Measurements from ENCODE around the gene TTC7B. TPM values are rescaled to one million over a fixed set of nuclear protein-coding genes. Genes with fewer than 3 reads are reported as not detected.

TTC7B gene
- total RNA-seq, 1 donor from 2014 or later = 82.6 TPM

GRCh38 chr14:90692826-90693225, 123.4 kb downstream of the TTC7B start:
- DNase-seq (ENCODE audit: low read depth) = no peak
- no peak overlapping the region for H3K4me3 ChIP-seq (ENCODE audit: low read depth, low read length)
- TF ChIP-seq CTCF (conservative IDR thresholded peaks at IDR 0.05; ENCODE audit: low read depth, low read length) = no peak

GRCh38 chr14:90692061-90692460, 124.2 kb downstream of the TTC7B start:
- TF ChIP-seq CTCF (conservative IDR thresholded peaks at IDR 0.05; ENCODE audit: low read depth, low read length) = no peak
- no peak overlapping the region for H3K4me3 ChIP-seq (ENCODE audit: low read depth, low read length)
- DNase-seq (ENCODE audit: low read depth) = no peak

- H3K4me3 ChIP-seq (ENCODE audit: low read depth, low read length) = no peak overlapping the region
- DNase-seq (ENCODE audit: low read depth) = no peak
- no peak for TF ChIP-seq CTCF (conservative IDR thresholded peaks at IDR 0.05; ENCODE audit: low read depth, low read length)
Observed at GRCh38 chr14:90691627-90692026, 124.6 kb downstream of the TTC7B start.

GRCh38 chr14:90687680-90688079, 128.6 kb downstream of the TTC7B start:
- H3K4me3 ChIP-seq (ENCODE audit: low read depth, low read length) = no peak overlapping the region
- TF ChIP-seq CTCF (conservative IDR thresholded peaks at IDR 0.05; ENCODE audit: low read depth, low read length) = no peak
- DNase-seq (ENCODE audit: low read depth) = no peak

- TF ChIP-seq CTCF (conservative IDR thresholded peaks at IDR 0.05; ENCODE audit: low read depth, low read length) = no peak
- DNase-seq (ENCODE audit: low read depth) = no peak
- H3K4me3 ChIP-seq (ENCODE audit: low read depth, low read length) = no peak overlapping the region
Observed at GRCh38 chr14:90682615-90683014, 133.6 kb downstream of the TTC7B start.

- no peak overlapping the region for H3K4me3 ChIP-seq (ENCODE audit: low read depth, low read length)
- TF ChIP-seq CTCF (conservative IDR thresholded peaks at IDR 0.05; ENCODE audit: low read depth, low read length) = no peak
- DNase-seq (ENCODE audit: low read depth) = no peak
Observed at GRCh38 chr14:90681929-90682328, 134.3 kb downstream of the TTC7B start.

GRCh38 chr14:90678846-90679362, 137.3 kb downstream of the TTC7B start:
- no peak for DNase-seq (ENCODE audit: low read depth)
- no peak overlapping the region for H3K4me3 ChIP-seq (ENCODE audit: low read depth, low read length)
- no peak for TF ChIP-seq CTCF (conservative IDR thresholded peaks at IDR 0.05; ENCODE audit: low read depth, low read length)
